Sigmoid colon (tissue), 4 donors: Measurements from ENCODE around the gene CDC34.

Experiments
- CTCF ChIP-seq, 4 experiments: fragments of 450-650 bp in 3 of 4; fragments of 200-600 bp in 1 of 4; IDR thresholded peaks; one replicate each; pipeline ENCODE4 v1.5.1; 2016 to 2019; ENCODE audit warnings: antibody characterized with exemption in 4 of 4, mild to moderate bottlenecking in 3 of 4, moderate library complexity in 2 of 4
- EP300 ChIP-seq, 4 donors: sonication (generic); formaldehyde crosslinking; IDR thresholded peaks; one replicate each; pipeline ENCODE4 v1.6.1; 2017; ENCODE audit warnings: antibody characterized with exemption in 4 of 4
- POLR2A ChIP-seq, 2 donors: fragments of 450-650 bp; IDR thresholded peaks; one replicate each; pipeline ENCODE4 v1.6.1; 2016; ENCODE audit warnings: antibody characterized with exemption in 2 of 2, mild to moderate bottlenecking in 2 of 2, moderate library complexity in 2 of 2
- POLR2AphosphoS5 ChIP-seq, 4 donors: sonication (generic); formaldehyde crosslinking; IDR thresholded peaks; one replicate each; pipeline ENCODE4 v1.6.1; 2017; ENCODE audit warnings: antibody characterized with exemption in 4 of 4

GRCh38 chr19:498977-499623 is 32.5 kb upstream of the CDC34 start:
- TF ChIP-seq CTCF (IDR thresholded peaks at IDR 0.05) (no peak), POLR2AphosphoS5 (IDR thresholded peaks at IDR 0.05) (no peak), POLR2A (IDR thresholded peaks at IDR 0.05) (no peak), EP300 (IDR thresholded peaks at IDR 0.05) (no peak)
